ENCODE data around the gene PRODH. TPM values are rescaled to one million over a fixed set of nuclear protein-coding genes. Genes with fewer than 3 reads are reported as not detected.

Gene PRODH
- under 0.01 and 0.03 TPM in 2 replicates for total RNA-seq

GRCh38 chr22:18935889-18936529, at the start of gene PRODH:
Gene PRODH (minus strand): TSS chr22:18936293. CDS start chr22:18936287, 6 bp downstream.

GRCh38 chr22:18905540-18906409, 30.3 kb downstream of the PRODH start, which contains the start of gene DGCR6:
Gene DGCR6 (plus strand): TSS chr22:18906320. CDS start chr22:18906375, 55 bp downstream.

Other genes with a start within 250 kb of the PRODH start
- gene DGCR6, start 30.0 kb downstream of the PRODH start, total RNA-seq = 0.46 and 0.59 TPM in 2 replicates
- gene DGCR2, start 186.1 kb upstream of the PRODH start, total RNA-seq = 48.9 and 50.4 TPM in 2 replicates
- gene TSSK2, start 195.0 kb upstream of the PRODH start, total RNA-seq = not detected in 2 replicates
- gene ESS2, start 208.4 kb upstream of the PRODH start, total RNA-seq = 5.4 and 8.1 TPM in 2 replicates
- not detected in 2 replicates for gene GSC2, start 214.0 kb upstream of the PRODH start, total RNA-seq
- gene SLC25A1, start 242.4 kb upstream of the PRODH start, total RNA-seq = 152 and 167 TPM in 2 replicates

Data from smooth muscle cell of the pulmonary artery (primary cell).